GM12873 (cell line): ENCODE results near the gene RAB36.

ENCODE experiments used
- CTCF ChIP-seq: IDR thresholded peaks from 2 replicates; pipeline ENCODE4 v1.5.1; 2012; ENCODE audit warnings: low read depth, mild to moderate bottlenecking, moderate library complexity, low read length, control low read depth; ENCODE audit not compliant: insufficient read depth; ENCODE audit errors: missing control alignments

The RAB36 gene

GRCh38 chr22:23119494-23120414 lies 25.5 kb upstream of the RAB36 start:
- TF ChIP-seq CTCF = no peak

GRCh38 chr22:23120415-23120899 lies 24.8 kb upstream of the RAB36 start:
- no peak for TF ChIP-seq CTCF

- no peak for TF ChIP-seq CTCF
Observed at GRCh38 chr22:23121000-23121421, 24.3 kb upstream of the RAB36 start.

GRCh38 chr22:23121424-23121823 lies 23.9 kb upstream of the RAB36 start:
- TF ChIP-seq CTCF = no peak

- no peak for TF ChIP-seq CTCF
Observed at GRCh38 chr22:23122216-23122957, 22.9 kb upstream of the RAB36 start.

- TF ChIP-seq CTCF = no peak
Observed at GRCh38 chr22:23122992-23123803, 22.1 kb upstream of the RAB36 start.
